DMS114 treated with DMSO at 0.1 percent for 48 hours (cell line): ENCODE measurements around the gene FGFR3.

Experiments
- DNase-seq: peaks from one replicate; lab custom pipeline; 2025; ENCODE audit not compliant: unreplicated experiment; lab: John Stamatoyannopoulos, UW

The FGFR3 gene

GRCh38 chr4:1801286-1801958 is 8.3 kb downstream of the FGFR3 start:
- no peak for DNase-seq

- no peak for DNase-seq
These were observed 9.1 kb downstream of the FGFR3 start for GRCh38 chr4:1802151-1802715.

DNA sequence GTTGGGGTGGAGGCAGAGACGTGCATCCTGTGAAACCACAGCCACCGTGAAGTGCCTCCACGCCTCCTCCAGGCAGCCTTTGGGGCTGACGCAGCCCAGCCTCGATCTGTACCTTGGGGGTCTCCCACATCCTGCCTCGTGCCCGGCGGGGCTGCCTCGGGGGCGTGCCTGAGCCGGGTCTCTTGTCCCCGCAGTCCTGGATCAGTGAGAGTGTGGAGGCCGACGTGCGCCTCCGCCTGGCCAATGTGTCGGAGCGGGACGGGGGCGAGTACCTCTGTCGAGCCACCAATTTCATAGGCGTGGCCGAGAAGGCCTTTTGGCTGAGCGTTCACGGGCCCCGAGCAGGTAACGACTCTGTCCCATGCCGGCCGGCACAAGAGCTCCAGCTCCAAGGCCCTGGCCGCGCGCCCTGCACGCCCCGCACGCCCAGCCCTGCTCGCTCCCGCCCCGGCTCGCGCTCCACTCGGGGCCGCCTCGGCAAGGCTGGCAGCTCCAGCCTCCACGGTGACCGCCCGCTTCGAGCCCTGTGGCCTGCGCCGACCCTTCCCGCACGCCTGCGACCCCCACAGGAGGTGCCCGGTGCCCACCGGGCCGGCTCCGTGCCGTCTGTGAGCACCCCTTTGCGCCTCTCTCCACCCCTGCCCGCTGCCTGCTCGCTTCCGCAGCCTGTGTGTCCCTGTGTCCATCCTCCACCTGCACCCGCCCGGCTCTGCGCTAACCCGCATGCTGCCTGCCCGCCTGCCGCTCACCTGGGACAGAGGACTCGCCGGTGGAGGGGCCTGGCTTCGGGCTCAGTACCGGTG is 9.8 kb downstream of the FGFR3 start:
- DNase-seq: no peak

- DNase-seq: no peak
These were observed 10.7 kb downstream of the FGFR3 start for GRCh38 chr4:1803523-1804423.

GRCh38 chr4:1804638-1805492 is 11.8 kb downstream of the FGFR3 start:
- no peak for DNase-seq

DNA sequence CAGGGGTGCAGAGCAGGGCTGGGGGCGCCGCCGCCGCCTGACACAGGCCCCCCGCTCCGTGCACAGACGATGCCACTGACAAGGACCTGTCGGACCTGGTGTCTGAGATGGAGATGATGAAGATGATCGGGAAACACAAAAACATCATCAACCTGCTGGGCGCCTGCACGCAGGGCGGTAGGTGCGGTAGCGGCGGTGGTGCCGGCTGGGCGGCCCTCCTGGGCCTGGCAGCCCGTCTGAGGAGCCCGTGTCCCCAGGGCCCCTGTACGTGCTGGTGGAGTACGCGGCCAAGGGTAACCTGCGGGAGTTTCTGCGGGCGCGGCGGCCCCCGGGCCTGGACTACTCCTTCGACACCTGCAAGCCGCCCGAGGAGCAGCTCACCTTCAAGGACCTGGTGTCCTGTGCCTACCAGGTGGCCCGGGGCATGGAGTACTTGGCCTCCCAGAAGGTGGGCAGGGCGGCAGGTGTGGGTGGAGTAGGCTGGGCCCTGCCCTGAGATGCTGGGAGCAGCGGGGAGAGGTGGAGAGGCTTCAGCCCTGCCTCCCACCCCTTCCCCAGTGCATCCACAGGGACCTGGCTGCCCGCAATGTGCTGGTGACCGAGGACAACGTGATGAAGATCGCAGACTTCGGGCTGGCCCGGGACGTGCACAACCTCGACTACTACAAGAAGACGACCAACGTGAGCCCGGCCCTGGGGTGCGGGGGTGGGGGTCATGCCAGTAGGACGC is 12.6 kb downstream of the FGFR3 start:
- DNase-seq: no peak

- DNase-seq: no peak
These were observed 13.1 kb downstream of the FGFR3 start for GRCh38 chr4:1806223-1806564.

- no peak for DNase-seq
These were observed 13.7 kb downstream of the FGFR3 start for GRCh38 chr4:1806596-1807331.

- no peak for DNase-seq
These were observed 14.3 kb downstream of the FGFR3 start for GRCh38 chr4:1807332-1807777.

DNA sequence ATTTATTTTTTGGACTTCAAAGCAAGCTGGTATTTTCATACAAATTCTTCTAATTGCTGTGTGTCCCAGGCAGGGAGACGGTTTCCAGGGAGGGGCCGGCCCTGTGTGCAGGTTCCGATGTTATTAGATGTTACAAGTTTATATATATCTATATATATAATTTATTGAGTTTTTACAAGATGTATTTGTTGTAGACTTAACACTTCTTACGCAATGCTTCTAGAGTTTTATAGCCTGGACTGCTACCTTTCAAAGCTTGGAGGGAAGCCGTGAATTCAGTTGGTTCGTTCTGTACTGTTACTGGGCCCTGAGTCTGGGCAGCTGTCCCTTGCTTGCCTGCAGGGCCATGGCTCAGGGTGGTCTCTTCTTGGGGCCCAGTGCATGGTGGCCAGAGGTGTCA is 15.3 kb downstream of the FGFR3 start:
- DNase-seq: no peak

DNA sequence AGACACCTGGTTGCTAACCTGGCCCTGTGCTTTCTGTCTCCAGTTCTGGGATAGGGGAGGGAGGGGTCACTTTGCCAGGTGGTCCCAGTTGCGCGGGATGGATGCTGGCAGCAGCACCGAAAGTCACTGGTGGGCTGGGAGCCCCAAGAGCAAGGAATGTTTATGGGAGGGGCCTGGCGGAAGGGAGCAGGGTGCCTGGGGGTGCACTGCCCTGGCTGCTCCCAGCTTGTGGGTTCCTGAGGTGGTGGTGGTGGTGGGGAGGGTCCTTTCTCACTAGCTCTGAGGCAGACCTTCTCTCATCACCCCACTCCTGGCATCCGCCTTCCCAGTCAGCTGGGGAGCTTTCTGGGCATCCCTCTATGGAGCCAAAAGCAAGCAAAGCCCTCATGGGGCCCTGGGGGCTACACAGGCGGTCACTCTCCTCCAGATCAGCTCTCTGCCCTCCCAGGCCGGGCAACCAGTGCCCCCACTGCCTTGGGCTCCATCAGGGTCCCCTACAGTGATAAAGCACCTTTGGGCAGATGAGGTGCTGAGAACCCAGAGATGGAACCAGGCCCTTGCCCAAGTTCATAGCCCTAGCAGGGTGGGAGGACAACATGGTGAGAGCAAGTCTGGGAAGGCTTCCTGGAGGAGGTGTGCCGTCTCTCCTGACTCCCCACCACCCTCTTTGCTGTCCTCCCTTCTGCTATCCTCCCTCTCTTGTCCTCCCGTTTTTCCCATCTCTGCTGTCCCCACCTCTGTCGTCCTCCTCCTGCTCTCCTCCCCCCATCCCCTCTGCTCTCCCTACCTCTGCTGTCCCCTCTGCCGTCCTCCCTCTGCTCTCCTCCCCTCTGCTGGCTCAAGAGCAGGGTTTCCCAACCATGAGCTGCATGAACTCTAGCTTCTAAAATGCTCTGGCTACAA is 16.0 kb downstream of the FGFR3 start:
- DNase-seq: no peak

DNA sequence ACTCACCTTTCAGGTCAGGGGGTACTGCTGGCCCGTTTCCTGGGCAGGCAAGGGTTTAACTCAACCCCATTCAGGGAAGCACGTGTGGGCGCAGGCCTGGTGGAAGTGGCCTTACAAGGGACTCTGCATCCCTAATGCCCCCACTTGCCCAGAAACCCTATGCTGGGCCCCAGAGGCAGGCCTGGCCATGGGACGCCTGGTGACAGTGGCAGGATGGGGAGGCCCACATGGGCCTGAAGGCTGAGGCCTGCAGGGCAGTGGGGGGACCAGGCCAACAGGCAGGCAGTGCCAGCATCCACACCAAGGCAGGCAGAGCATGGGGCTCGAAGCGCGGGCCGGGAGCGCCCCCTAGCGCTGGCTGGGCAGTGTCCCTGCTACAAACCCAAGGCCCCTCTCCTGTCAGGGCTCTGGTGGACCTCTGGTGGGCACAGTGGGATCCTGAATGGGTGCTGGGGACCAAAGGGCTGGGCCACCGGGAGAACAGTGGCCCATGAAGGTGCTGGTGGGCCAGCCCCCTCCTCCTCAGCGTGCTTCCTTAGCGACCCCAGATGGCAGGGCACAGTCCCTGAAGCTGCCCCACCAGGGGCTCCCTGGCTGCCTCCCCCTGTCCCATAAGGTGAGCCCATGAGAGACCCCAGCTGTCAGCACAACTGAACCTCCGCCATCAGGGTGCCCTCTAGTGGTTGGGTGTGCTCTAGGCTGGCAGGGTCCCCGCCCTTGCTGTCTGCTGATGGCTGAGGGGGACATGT is 16.8 kb downstream of the FGFR3 start:
- no peak for DNase-seq

- DNase-seq: no peak
These were observed 17.7 kb downstream of the FGFR3 start for GRCh38 chr4:1810765-1811164.

DNA sequence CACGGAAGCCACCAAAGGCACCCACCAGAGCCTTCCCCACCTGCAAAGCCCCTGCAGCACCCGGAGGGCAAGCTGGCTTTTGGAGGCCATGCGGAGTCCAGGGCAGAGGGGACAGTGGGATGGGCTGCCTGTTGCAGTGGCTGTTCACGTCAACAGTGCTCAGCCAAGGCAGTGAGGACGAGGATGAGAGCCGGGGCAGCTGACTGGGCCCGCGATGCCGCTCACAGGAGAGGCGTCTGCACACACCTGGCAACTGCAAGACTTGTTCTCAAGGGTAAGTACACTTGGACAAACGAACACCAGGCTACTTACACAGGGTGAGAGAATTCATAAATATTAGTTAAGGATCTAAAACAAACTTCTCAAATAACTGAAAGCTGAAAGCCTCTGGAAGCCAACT is 19.6 kb downstream of the FGFR3 start:
- DNase-seq: no peak

DNA sequence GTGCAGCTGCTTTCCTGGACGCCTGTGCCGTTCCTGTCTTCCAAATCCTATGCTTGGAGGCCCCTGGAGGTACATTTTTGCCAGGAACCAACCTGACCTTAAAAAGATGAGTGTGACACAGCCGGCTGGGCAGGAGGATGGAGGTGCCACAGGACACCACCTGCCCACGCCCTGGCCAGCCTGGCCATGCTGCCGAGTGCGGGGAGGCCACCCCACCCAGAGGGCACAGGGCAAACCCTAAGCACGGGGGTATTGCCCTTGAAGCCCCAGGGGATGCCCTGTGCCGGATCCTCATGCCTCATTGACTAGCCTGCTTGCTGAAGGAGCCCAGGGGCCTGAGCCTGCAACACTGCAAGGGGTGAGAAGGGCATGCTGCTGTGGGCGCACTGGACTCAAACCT is 20.1 kb downstream of the FGFR3 start:
- DNase-seq: no peak

GRCh38 chr4:1813915-1814314 is 20.8 kb downstream of the FGFR3 start:
- no peak for DNase-seq

GRCh38 chr4:1814453-1814852 is 21.4 kb downstream of the FGFR3 start:
- DNase-seq: no peak
